ENCODE measurements around the gene JSRP1.

The JSRP1 gene

DNA sequence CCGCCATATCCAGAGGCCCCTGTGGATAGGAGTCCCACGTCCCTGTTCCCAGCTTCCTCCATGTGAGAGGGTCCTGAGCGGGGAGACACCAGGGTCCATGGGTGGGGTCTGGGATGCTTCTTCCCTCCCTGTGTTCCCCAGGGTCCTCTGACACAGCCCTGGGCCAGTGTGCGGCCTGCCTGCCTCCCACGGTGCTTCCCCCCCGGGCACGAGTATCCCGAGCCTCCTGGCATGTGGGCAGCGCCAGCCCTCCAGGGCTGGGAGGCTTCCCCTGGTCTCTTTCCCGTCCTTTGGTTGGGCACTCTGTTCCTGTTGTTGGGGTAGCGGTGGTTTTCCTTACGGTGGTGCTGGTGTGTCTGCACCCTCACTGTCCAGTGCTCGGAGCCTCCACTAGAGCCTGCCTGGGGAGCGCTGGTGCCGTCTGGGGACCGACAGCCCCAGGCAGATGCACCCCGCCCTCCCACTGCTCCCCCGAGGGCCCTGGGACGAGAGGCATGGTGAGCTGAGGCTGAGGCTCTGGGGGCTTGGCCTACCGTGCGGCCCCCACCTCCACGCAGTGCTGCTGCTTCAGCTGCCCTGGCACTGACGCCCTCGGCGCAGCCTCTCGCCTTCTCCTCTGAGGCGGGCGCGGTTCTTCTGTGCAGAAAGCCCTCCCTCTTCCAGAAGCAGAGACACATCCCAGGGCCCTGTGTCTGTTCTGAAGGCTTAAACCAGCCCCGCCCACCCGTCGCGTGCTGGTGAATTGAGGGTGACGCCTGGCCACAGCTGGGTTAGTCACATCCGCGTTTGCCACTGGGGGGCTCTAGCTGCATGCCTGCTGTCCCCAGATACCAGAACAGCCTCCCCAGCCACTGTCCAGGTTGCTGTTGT is 48.0 kb downstream of the JSRP1 start:
- Histone ChIP-seq H3K9ac (ENCODE audit: low read length) (no peak overlapping the region), H3K4me3 (ENCODE audit: low read depth, low read length, poor library complexity, severe bottlenecking) (no peak overlapping the region), H3K79me2 (ENCODE audit: insufficient read depth, low read length) (no peaks in the 10 kb centered on the region), H3K9me3 (ENCODE audit: low read length) (no peaks in the 10 kb centered on the region), H3K4me1 (ENCODE audit: insufficient read depth, low read length, severe bottlenecking) (peaks cover 3% of the 10 kb centered on the region), H4K20me1 (ENCODE audit: insufficient read depth, low read length) (no peaks in the 10 kb centered on the region), H2AFZ (ENCODE audit: low read length) (no peak overlapping the region), H3K36me3 (ENCODE audit: insufficient read depth, low read length) (peaks cover 14% of the 10 kb centered on the region), H3F3A (ENCODE audit: insufficient read depth, low read length) (no peaks in the 10 kb centered on the region), H3K9me2 (ENCODE audit: low read depth, low read length) (no peaks in the 10 kb centered on the region), H3K27ac (ENCODE audit: low read depth, low read length, poor library complexity, severe bottlenecking) (no peak overlapping the region), H3K4me2 (ENCODE audit: low read length) (no peak overlapping the region), H3K27me3 (ENCODE audit: insufficient read depth, low read length) (no peaks in the 10 kb centered on the region)
- TF ChIP-seq EZH2 (IDR thresholded peaks at IDR 0.05; ENCODE audit: borderline replicate concordance, low read length) = no peak
- TF ChIP-seq, protein P1, sequence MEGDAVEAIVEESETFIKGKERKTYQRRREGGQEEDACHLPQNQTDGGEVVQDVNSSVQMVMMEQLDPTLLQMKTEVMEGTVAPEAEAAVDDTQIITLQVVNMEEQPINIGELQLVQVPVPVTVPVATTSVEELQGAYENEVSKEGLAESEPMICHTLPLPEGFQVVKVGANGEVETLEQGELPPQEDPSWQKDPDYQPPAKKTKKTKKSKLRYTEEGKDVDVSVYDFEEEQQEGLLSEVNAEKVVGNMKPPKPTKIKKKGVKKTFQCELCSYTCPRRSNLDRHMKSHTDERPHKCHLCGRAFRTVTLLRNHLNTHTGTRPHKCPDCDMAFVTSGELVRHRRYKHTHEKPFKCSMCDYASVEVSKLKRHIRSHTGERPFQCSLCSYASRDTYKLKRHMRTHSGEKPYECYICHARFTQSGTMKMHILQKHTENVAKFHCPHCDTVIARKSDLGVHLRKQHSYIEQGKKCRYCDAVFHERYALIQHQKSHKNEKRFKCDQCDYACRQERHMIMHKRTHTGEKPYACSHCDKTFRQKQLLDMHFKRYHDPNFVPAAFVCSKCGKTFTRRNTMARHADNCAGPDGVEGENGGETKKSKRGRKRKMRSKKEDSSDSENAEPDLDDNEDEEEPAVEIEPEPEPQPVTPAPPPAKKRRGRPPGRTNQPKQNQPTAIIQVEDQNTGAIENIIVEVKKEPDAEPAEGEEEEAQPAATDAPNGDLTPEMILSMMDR (IDR thresholded peaks at IDR 0.05; ENCODE audit: low read length) = peak; percentile 48

DNA sequence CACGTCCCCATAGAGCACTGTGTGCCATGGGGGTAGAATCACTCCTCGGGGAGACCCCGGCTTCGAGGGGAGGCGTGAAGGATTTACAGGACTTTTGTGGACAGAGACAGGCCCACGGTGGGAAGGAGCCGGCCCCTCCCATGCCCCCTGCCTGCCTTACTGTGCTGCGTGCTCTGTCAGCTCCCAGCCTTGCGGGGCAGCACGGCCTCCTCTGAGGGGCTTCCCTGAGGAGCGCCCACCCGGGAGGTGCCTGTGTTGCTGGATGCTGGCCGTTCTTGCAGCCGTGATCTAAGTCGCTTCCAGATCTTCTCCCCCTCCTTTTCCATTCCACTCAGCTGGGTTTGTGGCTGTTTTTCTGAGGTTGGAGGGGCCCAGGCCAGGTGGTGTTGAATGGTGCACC is 49.2 kb downstream of the JSRP1 start:
- TF ChIP-seq, protein P1 (IDR thresholded peaks at IDR 0.05; ENCODE audit: low read length) = no peak
- no peak for TF ChIP-seq EZH2 (IDR thresholded peaks at IDR 0.05; ENCODE audit: borderline replicate concordance, low read length)
- no peaks in the 10 kb centered on the region for H3K27me3 ChIP-seq (ENCODE audit: insufficient read depth, low read length)
- no peaks in the 10 kb centered on the region for H3K79me2 ChIP-seq (ENCODE audit: insufficient read depth, low read length)
- no peak overlapping the region for H3K4me2 ChIP-seq (ENCODE audit: low read length)
- H3K9me3 ChIP-seq (ENCODE audit: low read length) = no peaks in the 10 kb centered on the region
- H4K20me1 ChIP-seq (ENCODE audit: insufficient read depth, low read length) = no peaks in the 10 kb centered on the region
- H3K36me3 ChIP-seq (ENCODE audit: insufficient read depth, low read length) = peaks cover 14% of the 10 kb centered on the region
- no peaks in the 10 kb centered on the region for H3F3A ChIP-seq (ENCODE audit: insufficient read depth, low read length)
- no peak overlapping the region for H3K9ac ChIP-seq (ENCODE audit: low read length)
- H3K4me1 ChIP-seq (ENCODE audit: insufficient read depth, low read length, severe bottlenecking) = peaks cover 3% of the 10 kb centered on the region
- no peak overlapping the region for H3K4me3 ChIP-seq (ENCODE audit: low read depth, low read length, poor library complexity, severe bottlenecking)
- no peak overlapping the region for H3K27ac ChIP-seq (ENCODE audit: low read depth, low read length, poor library complexity, severe bottlenecking)
- no peaks in the 10 kb centered on the region for H3K9me2 ChIP-seq (ENCODE audit: low read depth, low read length)
- H2AFZ ChIP-seq (ENCODE audit: low read length) = no peak overlapping the region

DNA sequence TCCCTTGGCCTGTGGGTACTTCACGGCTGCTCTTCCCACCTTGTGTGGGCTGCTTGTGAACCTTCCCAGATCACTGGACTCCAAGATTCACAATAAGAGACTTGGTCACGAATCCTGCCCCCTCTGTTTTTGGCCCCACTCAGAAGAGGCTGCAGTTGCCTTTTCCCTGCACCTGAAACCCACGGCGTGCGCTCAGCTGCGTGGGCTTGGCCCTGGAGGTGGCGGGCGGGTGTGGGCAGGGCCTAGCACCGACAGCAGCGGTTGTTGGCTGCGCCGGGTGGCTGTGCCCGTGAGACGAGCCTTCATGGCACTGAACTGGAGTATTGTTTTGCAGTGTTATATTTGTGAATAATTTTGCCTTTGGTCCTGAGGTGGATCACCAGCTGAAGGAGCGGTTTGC is 53.9 kb downstream of the JSRP1 start:
- Histone ChIP-seq H3K4me2 (ENCODE audit: low read length) (no peak overlapping the region), H3K4me1 (ENCODE audit: insufficient read depth, low read length, severe bottlenecking) (no peaks in the 10 kb centered on the region), H2AFZ (ENCODE audit: low read length) (no peak overlapping the region), H3K79me2 (ENCODE audit: insufficient read depth, low read length) (no peaks in the 10 kb centered on the region), H4K20me1 (ENCODE audit: insufficient read depth, low read length) (no peaks in the 10 kb centered on the region), H3K9ac (ENCODE audit: low read length) (no peak overlapping the region), H3K9me3 (ENCODE audit: low read length) (no peaks in the 10 kb centered on the region), H3K27ac (ENCODE audit: low read depth, low read length, poor library complexity, severe bottlenecking) (no peak overlapping the region), H3K36me3 (ENCODE audit: insufficient read depth, low read length) (no peaks in the 10 kb centered on the region), H3K27me3 (ENCODE audit: insufficient read depth, low read length) (no peaks in the 10 kb centered on the region), H3K4me3 (ENCODE audit: low read depth, low read length, poor library complexity, severe bottlenecking) (no peak overlapping the region), H3F3A (ENCODE audit: insufficient read depth, low read length) (no peaks in the 10 kb centered on the region), H3K9me2 (ENCODE audit: low read depth, low read length) (no peaks in the 10 kb centered on the region)
- TF ChIP-seq, protein P1 (IDR thresholded peaks at IDR 0.05; ENCODE audit: low read length) = no peak
- TF ChIP-seq EZH2 (IDR thresholded peaks at IDR 0.05; ENCODE audit: borderline replicate concordance, low read length) = no peak

Data from OCI-LY1 (cell line).